Spleen (tissue), 7 donors: ENCODE results near the gene CACNA2D3.

Experiments used
- CTCF ChIP-seq, 11 experiments: fragments of 200-600 bp in 7 of 11; fragments of 450-650 bp in 4 of 11; sonication (generic) in 4 of 11; IDR thresholded peaks in 8 of 11; conservative IDR thresholded peaks in 3 of 11; 1 replicate in 7 of 11; 2 replicates in 4 of 11; pipeline versions ENCODE4 v1.4.0 to v1.8.0; 2016 to 2021; ENCODE audit warnings: antibody characterized with exemption in 11 of 11, inconsistent platforms in 4 of 11, mild to moderate bottlenecking in 1 of 11
- POLR2A ChIP-seq, 3 donors: fragments of 450-650 bp; IDR thresholded peaks; one replicate each; pipeline ENCODE4 v1.5.1; 2017; ENCODE audit warnings: antibody characterized with exemption in 3 of 3, mild to moderate bottlenecking in 1 of 3
- POLR2AphosphoS5 ChIP-seq, 3 donors: sonication (generic); formaldehyde crosslinking; IDR thresholded peaks; one replicate each; pipeline ENCODE4 v1.5.1; 2017; ENCODE audit warnings: antibody characterized with exemption in 3 of 3
- donor health status: DM: no; HTN: no; CAD: no; lungs with moderate emphysema.
- donor health status: DM: no; HTN: no; CAD: no.
- donor health status: DM: no; HTN: no; CAD: no.

GRCh38 chr3:54836871-54837270, 714.5 kb downstream of the CACNA2D3 start:
- TF ChIP-seq CTCF (IDR thresholded peaks at IDR 0.05 in 8 of 11, conservative IDR thresholded peaks at IDR 0.05 in 3 of 11) (no peak), POLR2A (IDR thresholded peaks at IDR 0.05) (no peak), POLR2AphosphoS5 (IDR thresholded peaks at IDR 0.05) (no peak)
